CD14-positive monocyte (primary cell): Measurements from ENCODE around the gene ACAP3. TPM values are rescaled to one million over a fixed set of nuclear protein-coding genes. Genes with fewer than 3 reads are reported as not detected.

ENCODE experiments used
- DNase-seq, 3 donors: peaks; one replicate each; pipeline ENCODE4 v3.0.0-alpha.2; 2011 to 2022
- H2AFZ ChIP-seq: 2 replicates; pipeline ENCODE4 v1.6.0; 2012; ENCODE audit warnings: mild to moderate bottlenecking, low read depth, low read length, inconsistent platforms; ENCODE audit not compliant: insufficient read depth, poor library complexity, severe bottlenecking
- H3K27ac ChIP-seq, 2 donors: 1 replicate in 1 of 2; 2 replicates in 1 of 2; pipeline ENCODE4 v1.5.1; 2012 to 2013; ENCODE audit warnings: low read length in 2 of 2, control low read depth in 1 of 2, inconsistent platforms in 1 of 2, low read depth in 1 of 2, mild to moderate bottlenecking in 1 of 2
- H3K27me3 ChIP-seq, 2 donors: one replicate each; pipeline versions ENCODE4 v1.6.0 to v1.6.1; 2011 to 2013; ENCODE audit warnings: low read length in 2 of 2; ENCODE audit not compliant: control insufficient read depth in 2 of 2, insufficient read depth in 2 of 2
- H3K36me3 ChIP-seq, 2 donors: replicated peaks in 1 of 2; 1 replicate in 1 of 2; 2 replicates in 1 of 2; pipeline versions ENCODE4 v1.5.1 to v1.6.1; 2012 to 2013; ENCODE audit warnings: low read length in 2 of 2, control low read depth in 1 of 2, inconsistent platforms in 1 of 2, mild to moderate bottlenecking in 1 of 2; ENCODE audit not compliant: insufficient read depth in 2 of 2, control insufficient read depth in 1 of 2
- H3K4me1 ChIP-seq, 2 donors: 1 replicate in 1 of 2; 2 replicates in 1 of 2; pipeline versions ENCODE4 v1.5.1 to v1.6.1; 2012 to 2013; ENCODE audit warnings: low read length in 2 of 2, control low read depth in 1 of 2, inconsistent platforms in 1 of 2, mild to moderate bottlenecking in 1 of 2, moderate library complexity in 1 of 2; ENCODE audit not compliant: insufficient read depth in 2 of 2, control insufficient read depth in 1 of 2
- H3K4me2 ChIP-seq: replicated peaks from 2 replicates; pipeline ENCODE3; 2012; ENCODE audit warnings: low read length, moderate library complexity, mild to moderate bottlenecking; ENCODE audit not compliant: poor library complexity, severe bottlenecking; ENCODE audit errors: extremely low read depth
- H3K4me3 ChIP-seq, 3 experiments: fragments of 200-600 bp in 1 of 3; sonication (generic) in 1 of 3; replicated peaks in 1 of 3; 1 replicate in 2 of 3; 2 replicates in 1 of 3; pipeline ENCODE4 v1.5.1; 2011 to 2013; ENCODE audit warnings: low read length in 3 of 3, mild to moderate bottlenecking in 3 of 3, control low read depth in 2 of 3, low read depth in 2 of 3, inconsistent platforms in 1 of 3, moderate library complexity in 1 of 3
- H3K79me2 ChIP-seq: 2 replicates; pipeline ENCODE4 v1.6.0; 2012; ENCODE audit warnings: mild to moderate bottlenecking, control low read depth, inconsistent platforms, low read length, moderate library complexity; ENCODE audit not compliant: insufficient read depth
- H3K9ac ChIP-seq: 2 replicates; pipeline ENCODE4 v1.6.0; 2017; ENCODE audit warnings: low read length, mild to moderate bottlenecking; ENCODE audit not compliant: insufficient read depth, poor library complexity, severe bottlenecking
- H3K9me3 ChIP-seq, 2 donors: replicated peaks in 1 of 2; 1 replicate in 1 of 2; 2 replicates in 1 of 2; pipeline versions ENCODE4 v1.5.1 to v1.6.1; 2012 to 2013; ENCODE audit warnings: low read length in 2 of 2, control low read depth in 1 of 2; ENCODE audit not compliant: control insufficient read depth in 1 of 2, insufficient read depth in 1 of 2
- H4K20me1 ChIP-seq: 2 replicates; pipeline ENCODE4 v1.6.0; 2012; ENCODE audit warnings: mild to moderate bottlenecking, low read length, control low read depth, moderate library complexity; ENCODE audit not compliant: insufficient read depth
- H3K27ac Mint-ChIP-seq, 7 donors: one replicate each; pipeline ENCODE4 v1.8.0; 2020; ENCODE audit warnings: mild to moderate bottlenecking in 7 of 7, mixed read lengths in 7 of 7, moderate library complexity in 6 of 7, inconsistent platforms in 2 of 7
- H3K27me3 Mint-ChIP-seq, 3 donors: one replicate each; pipeline ENCODE4 v1.8.0; 2021 to 2022; ENCODE audit warnings: low read depth in 3 of 3, mild to moderate bottlenecking in 3 of 3, mixed read lengths in 3 of 3, moderate library complexity in 3 of 3, inconsistent platforms in 1 of 3
- H3K36me3 Mint-ChIP-seq, 2 donors: one replicate each; pipeline ENCODE4 v1.8.0; 2020; ENCODE audit warnings: mixed read lengths in 2 of 2, inconsistent platforms in 1 of 2, mild to moderate bottlenecking in 1 of 2
- H3K4me1 Mint-ChIP-seq: one replicate; pipeline ENCODE4 v1.8.0; 2020; ENCODE audit warnings: mild to moderate bottlenecking, mixed read lengths
- H3K4me3 Mint-ChIP-seq, 2 donors: one replicate each; pipeline ENCODE4 v1.8.0; 2020; ENCODE audit warnings: mild to moderate bottlenecking in 2 of 2, mixed read lengths in 2 of 2, moderate library complexity in 1 of 2
- H3K9me3 Mint-ChIP-seq, 7 donors: one replicate each; pipeline ENCODE4 v1.8.0; 2020 to 2022; ENCODE audit warnings: mixed read lengths in 7 of 7, mild to moderate bottlenecking in 6 of 7, moderate library complexity in 6 of 7, inconsistent platforms in 2 of 7
- CTCF ChIP-seq: fragments of 200-600 bp; IDR thresholded peaks from one replicate; pipeline ENCODE4 v1.8.0; 2022; ENCODE audit warnings: antibody characterized with exemption, mild to moderate bottlenecking
- WGBS: methylation state at CpG from one replicate; pipeline ENCODE4 v1.1.5; 2013; ENCODE audit warnings: missing lambda C conversion rate; ENCODE audit not compliant: insufficient coverage; 5-methylcytosine and 5-hydroxymethylcytosine counted together
- intact Hi-C, 2 donors: fragments of 100-400 bp; cut with micrococcal nuclease; formaldehyde crosslinking; loops; one replicate each; pipeline versions ENCODE4 v1.15.0 to v1.15.1; 2023
- polyA plus RNA-seq, 3 donors: library from polyadenylated mRNA; depleted of rRNA in 1 of 3; unstranded in 2 of 3; stranded (reverse) in 1 of 3; fragments of 300-500 nt in 2 of 3; fragments of >200 nt in 1 of 3; fragmentation: Illumina TruSeq in 2 of 3; gene quantifications; 1 replicate in 2 of 3; 2 replicates in 1 of 3; pipeline ENCODE4 v1.2.3, GENCODE V29; 2012 to 2021

The ACAP3 gene
- polyA plus RNA-seq, 3 donors = 3.5 to 132 (median 4.0) TPM

GRCh38 chr1:1275836-1276235 is 31.9 kb downstream of the ACAP3 start:
- 92% methylated on average over 6 of the region's 9 CpGs for WGBS
- intact Hi-C loops = no loop called here
- Mint-ChIP-seq H3K27ac (no peak overlapping the region), H3K36me3 (peaks cover 5 to 8% of the 10 kb centered on the region in 2 donors), H3K4me1 (peaks cover 26% of the 10 kb centered on the region), H3K4me3 (peak overlapping the region in 1 of 2 donors; percentile 2), H3K9me3 (peaks cover 0 to 2% (median 0%) of the 10 kb centered on the region in 7 donors), H3K27me3 (peaks cover 0 to 3% (median 0%) of the 10 kb centered on the region in 3 donors)
- no peak for TF ChIP-seq CTCF
- H2AFZ ChIP-seq = no peak overlapping the region
- H3K27ac ChIP-seq = no peak overlapping the region
- no peak for DNase-seq
- peaks cover 28% of the 10 kb centered on the region in 2 donors for H3K4me1 ChIP-seq
- no peaks in the 10 kb centered on the region for H3K27me3 ChIP-seq
- no peaks in the 10 kb centered on the region for H3K36me3 ChIP-seq
- no peak overlapping the region for H3K4me3 ChIP-seq
- H3K9me3 ChIP-seq = no peaks in the 10 kb centered on the region
- H3K4me2 ChIP-seq = no peak overlapping the region
- no peak overlapping the region for H3K9ac ChIP-seq
- peaks cover 27% of the 10 kb centered on the region for H3K79me2 ChIP-seq
- H4K20me1 ChIP-seq = peaks cover 21% of the 10 kb centered on the region

- Mint-ChIP-seq H3K36me3 (peaks cover 13 to 16% of the 10 kb centered on the region in 2 donors), H3K9me3 (no peaks in the 10 kb centered on the region), H3K27me3 (peaks cover 0 to 3% (median 1%) of the 10 kb centered on the region in 3 donors), H3K4me1 (peaks cover 35% of the 10 kb centered on the region), H3K4me3 (peak overlapping the region; percentile 69 to 76), H3K27ac (no peak overlapping the region)
- H3K9me3 ChIP-seq = no peaks in the 10 kb centered on the region
- intact Hi-C loops = no loop called here
- H3K36me3 ChIP-seq = no peaks in the 10 kb centered on the region
- no peak overlapping the region for H3K4me3 ChIP-seq
- H2AFZ ChIP-seq = peak overlapping the region; percentile 88
- H3K4me1 ChIP-seq = peaks cover 29 to 30% of the 10 kb centered on the region in 2 donors
- WGBS = 93% methylated on average over 12 of the region's 15 CpGs
- no peak for TF ChIP-seq CTCF
- H3K4me2 ChIP-seq = no peak overlapping the region
- H3K9ac ChIP-seq = no peak overlapping the region
- peaks cover 36% of the 10 kb centered on the region for H3K79me2 ChIP-seq
- H3K27me3 ChIP-seq = no peaks in the 10 kb centered on the region
- peaks cover 29% of the 10 kb centered on the region for H4K20me1 ChIP-seq
- H3K27ac ChIP-seq = no peak overlapping the region
- no peak for DNase-seq
These were observed 32.7 kb downstream of the ACAP3 start for GRCh38 chr1:1274931-1275431.
